Trophoblast cell (in vitro differentiated cells and primary cell): Measurements from ENCODE around the gene TMOD1.

Experiments
- DNase-seq, 2 donors: peaks; one replicate each; pipeline ENCODE4 v3.0.0-alpha.2; 2016
- H2AFZ ChIP-seq: 2 replicates; pipeline ENCODE4 v1.6.1; 2013; ENCODE audit warnings: low read length, moderate library complexity, mild to moderate bottlenecking; ENCODE audit not compliant: insufficient read depth, poor library complexity
- H2AK5ac ChIP-seq: 2 replicates; pipeline ENCODE4 v1.6.1; 2013; ENCODE audit warnings: mild to moderate bottlenecking, low read length
- H2BK120ac ChIP-seq: 2 replicates; pipeline ENCODE4 v1.6.1; 2013; ENCODE audit warnings: low read length, mild to moderate bottlenecking, moderate library complexity; ENCODE audit not compliant: insufficient read depth, poor library complexity
- H2BK12ac ChIP-seq: 2 replicates; pipeline ENCODE4 v1.6.1; 2013; ENCODE audit warnings: mild to moderate bottlenecking, low read length, moderate library complexity
- H2BK5ac ChIP-seq: 2 replicates; pipeline ENCODE4 v1.6.1; 2013; ENCODE audit warnings: low read length, low read depth, moderate library complexity, mild to moderate bottlenecking; ENCODE audit not compliant: poor library complexity
- H3K14ac ChIP-seq: 2 replicates; pipeline ENCODE4 v1.6.1; 2013; ENCODE audit warnings: mild to moderate bottlenecking, low read length
- H3K18ac ChIP-seq: 2 replicates; pipeline ENCODE4 v1.6.1; 2013; ENCODE audit warnings: mild to moderate bottlenecking, low read length
- H3K23ac ChIP-seq: 2 replicates; pipeline ENCODE4 v1.6.1; 2013; ENCODE audit warnings: low read length
- H3K27ac ChIP-seq: 2 replicates; pipeline ENCODE4 v1.5.1; 2013; ENCODE audit warnings: low read depth, mild to moderate bottlenecking, inconsistent platforms, low read length, moderate library complexity
- H3K27me3 ChIP-seq: 2 replicates; pipeline ENCODE4 v1.6.1; 2013; ENCODE audit warnings: inconsistent platforms, mild to moderate bottlenecking, low read length, moderate library complexity; ENCODE audit not compliant: insufficient read depth
- H3K36me3 ChIP-seq, 2 experiments: 1 replicate in 1 of 2; 2 replicates in 1 of 2; pipeline ENCODE4 v1.6.1; 2013; ENCODE audit warnings: low read length in 2 of 2, mild to moderate bottlenecking in 2 of 2, moderate library complexity in 1 of 2; ENCODE audit not compliant: insufficient read depth in 2 of 2, control insufficient read depth in 1 of 2
- H3K4ac ChIP-seq: 2 replicates; pipeline ENCODE4 v1.6.1; 2013; ENCODE audit warnings: low read depth, mild to moderate bottlenecking, low read length, moderate library complexity
- H3K4me1 ChIP-seq, 2 experiments: 1 replicate in 1 of 2; 2 replicates in 1 of 2; pipeline ENCODE4 v1.6.1; 2013; ENCODE audit warnings: low read length in 2 of 2, mild to moderate bottlenecking in 2 of 2, moderate library complexity in 1 of 2; ENCODE audit not compliant: insufficient read depth in 2 of 2, control insufficient read depth in 1 of 2
- H3K4me2 ChIP-seq: 2 replicates; pipeline ENCODE4 v1.6.1; 2013; ENCODE audit warnings: inconsistent platforms, mild to moderate bottlenecking, low read length, moderate library complexity
- H3K4me3 ChIP-seq: 2 replicates; pipeline ENCODE4 v1.5.1; 2013; ENCODE audit warnings: mild to moderate bottlenecking, low read depth, low read length, inconsistent platforms
- H3K79me1 ChIP-seq: one replicate; pipeline ENCODE4 v1.6.1; 2013; ENCODE audit warnings: low read length
- H3K79me2 ChIP-seq: 2 replicates; pipeline ENCODE4 v1.6.1; 2013; ENCODE audit warnings: low read length, mild to moderate bottlenecking; ENCODE audit not compliant: control insufficient read depth, insufficient read depth, poor library complexity
- H3K9ac ChIP-seq: 2 replicates; pipeline ENCODE4 v1.6.1; 2013; ENCODE audit warnings: mild to moderate bottlenecking, low read length
- H3K9me3 ChIP-seq: 2 replicates; pipeline ENCODE4 v1.6.1; 2013; ENCODE audit warnings: low read depth, mild to moderate bottlenecking, control low read depth, inconsistent platforms, low read length; ENCODE audit not compliant: insufficient read depth
- H4K12ac ChIP-seq: 2 replicates; pipeline ENCODE4 v1.6.1; 2013; ENCODE audit warnings: low read depth, mild to moderate bottlenecking, low read length, moderate library complexity
- H4K8ac ChIP-seq: 2 replicates; pipeline ENCODE4 v1.6.1; 2013; ENCODE audit warnings: low read depth, mild to moderate bottlenecking, low read length, moderate library complexity
- H4K91ac ChIP-seq: one replicate; pipeline ENCODE4 v1.6.1; 2013; ENCODE audit warnings: low read depth, mild to moderate bottlenecking, low read length, moderate library complexity
- WGBS: extraction: QIAGEN DNeasy Blood & Tissue Kit; methylation state at CpG from one replicate; pipeline ENCODE4 v1.1.7; 2013; ENCODE audit warnings: missing lambda C conversion rate; ENCODE audit not compliant: insufficient read length, insufficient coverage; ENCODE audit errors: extremely low coverage; 5-methylcytosine and 5-hydroxymethylcytosine counted together

Gene TMOD1

GRCh38 chr9:97647996-97648395 lies 146.5 kb downstream of the TMOD1 start:
- no peak overlapping the region for H3K9ac ChIP-seq
- no peak overlapping the region for H3K14ac ChIP-seq
- H3K27me3 ChIP-seq, result no peaks in the 10 kb centered on the region
- no peaks in the 10 kb centered on the region for H3K4me1 ChIP-seq
- H4K12ac ChIP-seq, result no peak overlapping the region
- H3K4me2 ChIP-seq, result no peak overlapping the region
- no peak for DNase-seq
- no peak overlapping the region for H3K4ac ChIP-seq
- no CpG with 5 or more reads among the region's 5 CpGs for WGBS
- H3K79me2 ChIP-seq, result no peaks in the 10 kb centered on the region
- H3K36me3 ChIP-seq, result peaks cover 14 to 20% of the 10 kb centered on the region in 2 experiments
- no peaks in the 10 kb centered on the region for H3K79me1 ChIP-seq
- no peak overlapping the region for H2BK5ac ChIP-seq
- no peak overlapping the region for H2BK120ac ChIP-seq
- no peak overlapping the region for H3K18ac ChIP-seq
- H2AFZ ChIP-seq, result no peak overlapping the region
- no peak overlapping the region for H2AK5ac ChIP-seq
- H3K23ac ChIP-seq, result no peak overlapping the region
- H3K9me3 ChIP-seq, result no peaks in the 10 kb centered on the region
- H2BK12ac ChIP-seq, result no peak overlapping the region
- H3K4me3 ChIP-seq, result no peak overlapping the region
- no peak overlapping the region for H4K8ac ChIP-seq
- no peak overlapping the region for H3K27ac ChIP-seq
- H4K91ac ChIP-seq, result no peak overlapping the region
